DMS153 (cell line): ENCODE data around the gene MT4.
"Not testable (repeated sequence)": the region's sequence is repeated elsewhere in the genome, so short reads cannot be mapped to it uniquely, and the experiment has no call there.

Experiments
- DNase-seq: peaks from one replicate; lab custom pipeline; 2025; lab: John Stamatoyannopoulos, UW

MT4 gene

GRCh38 chr16:56559109-56559508 lies 5.8 kb upstream of the MT4 start:
- DNase-seq = no peak

GRCh38 chr16:56560447-56560846 lies 4.4 kb upstream of the MT4 start:
- no peak for DNase-seq

DNA sequence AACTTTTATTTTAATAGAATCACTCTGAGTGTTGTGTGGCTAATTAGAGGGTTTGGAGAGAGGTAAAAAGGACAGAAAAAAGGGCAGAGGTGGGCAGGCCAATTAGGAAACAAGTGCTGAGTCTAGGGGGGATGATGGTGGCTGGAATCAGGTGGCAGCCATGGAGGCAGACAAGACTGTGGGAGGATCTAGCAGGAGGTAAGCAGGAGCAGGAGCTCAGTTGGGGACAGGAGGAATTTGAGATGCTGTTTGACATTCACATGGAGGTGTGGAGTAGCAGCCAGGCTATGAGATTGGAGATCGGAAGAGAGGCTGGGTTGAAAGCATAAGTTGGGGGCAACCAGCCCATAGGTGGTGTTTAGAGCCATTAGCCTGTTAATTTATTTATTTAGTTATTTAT lies 3.7 kb upstream of the MT4 start:
- DNase-seq = no peak

DNA sequence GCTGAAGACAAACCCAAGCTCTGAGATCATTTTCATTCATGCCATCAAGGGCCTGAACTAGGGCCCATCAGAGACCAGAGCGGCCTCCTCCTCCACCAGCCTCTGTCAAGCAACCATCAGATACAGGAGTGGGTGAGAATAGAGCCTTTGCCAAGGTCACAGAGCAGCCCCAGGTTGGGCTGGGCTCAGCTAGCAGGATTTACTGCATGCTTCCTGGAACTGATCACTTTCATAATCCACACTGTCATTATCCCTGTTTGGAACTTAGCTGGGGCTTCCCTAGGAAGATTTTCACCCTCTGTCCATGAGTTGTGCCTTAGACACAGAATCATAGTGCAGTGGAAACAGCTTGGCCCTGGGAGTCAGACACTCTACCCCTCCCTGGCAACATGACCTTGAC lies 5.1 kb downstream of the MT4 start:
- no peak for DNase-seq

- no peak for DNase-seq
Measured at GRCh38 chr16:56571525-56571924, 6.7 kb downstream of the MT4 start.

DNA sequence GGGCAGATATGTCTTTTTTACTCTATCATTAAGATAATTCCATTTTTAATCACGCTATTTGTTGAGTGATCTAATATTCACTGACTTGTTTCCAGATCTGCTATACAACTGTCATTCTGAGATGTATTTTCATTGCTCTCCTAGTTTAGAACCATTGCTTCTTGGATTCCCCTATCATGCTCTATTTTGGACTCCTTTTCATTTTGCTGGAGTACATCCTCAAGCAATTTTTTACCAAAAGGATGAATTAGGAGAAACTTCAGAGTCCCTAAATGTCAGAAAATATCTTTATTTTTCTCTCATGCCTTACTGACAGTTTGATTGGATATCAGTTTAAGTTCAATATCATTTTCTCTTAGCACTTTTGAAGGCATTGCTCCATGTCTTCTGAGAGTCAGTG lies 9.8 kb downstream of the MT4 start:
- DNase-seq = no peak

DNA sequence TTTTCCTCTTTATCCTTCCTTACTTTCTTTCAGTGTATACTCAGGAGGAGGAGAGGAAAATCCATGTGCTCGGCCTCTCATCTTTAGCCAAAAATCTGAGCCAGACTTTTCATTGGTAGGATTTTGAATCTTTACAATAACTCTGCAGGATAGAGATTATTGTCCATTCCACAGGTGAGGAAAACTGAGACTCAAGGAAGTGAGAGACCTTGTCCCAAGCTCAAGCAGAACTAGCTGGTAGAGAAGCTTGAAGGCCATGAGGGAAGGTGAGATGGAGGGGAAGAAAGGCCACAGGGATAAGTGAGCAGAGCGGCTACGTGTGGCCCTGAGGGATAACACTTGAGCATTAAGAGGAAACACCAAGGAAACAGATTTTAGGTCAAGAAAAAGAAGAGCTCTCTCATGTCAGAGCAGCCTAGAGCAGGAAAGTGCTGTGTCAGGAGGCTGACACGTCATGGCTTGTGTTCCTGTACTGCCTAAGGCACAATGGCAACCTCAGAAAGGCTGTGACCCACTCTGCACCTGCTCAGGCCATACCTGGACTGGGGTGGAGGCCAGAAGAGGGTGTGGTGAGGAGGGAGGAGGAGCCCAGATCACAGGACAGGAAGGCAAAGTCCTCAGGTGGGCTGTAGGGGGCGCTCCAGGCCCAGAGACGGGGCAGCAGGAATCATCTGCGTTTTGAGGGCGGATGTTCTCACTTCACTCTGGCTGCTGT lies 11.9 kb downstream of the MT4 start:
- DNase-seq = peak; percentile 81

DNA sequence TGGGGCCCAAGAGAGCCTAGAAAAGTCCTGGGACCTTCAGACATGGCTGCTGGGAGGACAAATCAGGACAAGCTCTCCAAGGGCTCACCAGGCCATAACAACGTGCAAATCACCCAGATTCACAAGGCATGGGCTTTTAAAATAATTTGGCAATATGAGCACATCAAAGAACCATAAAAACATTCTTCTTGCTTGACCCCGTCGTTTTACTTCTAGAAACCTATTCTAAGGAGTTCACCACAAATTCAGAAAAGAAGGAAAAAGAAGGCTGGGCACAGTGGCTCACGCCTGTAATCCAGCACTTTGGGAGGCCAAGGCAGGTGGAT lies 12.4 kb downstream of the MT4 start:
- DNase-seq = no peak

DNA sequence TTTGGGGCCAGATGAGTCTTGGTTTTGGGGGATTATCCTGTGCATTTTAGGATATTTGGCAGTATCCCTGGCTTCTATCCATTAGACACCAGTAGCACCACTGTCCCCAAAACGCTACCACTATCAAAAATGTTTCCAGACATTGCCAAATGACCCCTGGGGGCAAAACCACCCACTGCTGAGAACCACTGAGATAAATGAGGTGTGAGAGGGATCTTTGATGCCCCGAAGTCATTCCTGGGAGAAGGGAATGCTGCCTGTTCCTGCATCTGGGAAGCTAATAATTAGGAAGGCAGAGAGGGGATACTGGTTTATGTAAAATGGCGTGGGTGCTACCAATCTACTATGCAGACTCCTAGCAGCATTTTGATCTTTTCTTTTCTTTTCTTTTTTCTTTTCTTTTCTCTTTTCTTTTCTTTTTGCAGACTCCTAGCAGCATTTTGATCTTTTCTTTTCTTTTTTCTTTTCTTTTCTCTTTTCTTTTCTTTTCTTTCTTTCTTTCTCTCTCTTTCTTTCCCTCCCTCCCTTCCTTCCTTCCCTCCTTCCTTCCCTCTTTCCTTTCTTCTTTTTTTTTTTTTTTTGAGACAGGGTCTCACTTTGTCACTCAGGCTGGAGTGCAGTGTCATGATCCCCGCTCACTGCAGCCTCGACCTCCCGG lies 15.6 kb downstream of the MT4 start:
- DNase-seq = no peak

GRCh38 chr16:56582911-56583310 lies 18.0 kb downstream of the MT4 start:
- not testable (repeated sequence) for DNase-seq

DNA sequence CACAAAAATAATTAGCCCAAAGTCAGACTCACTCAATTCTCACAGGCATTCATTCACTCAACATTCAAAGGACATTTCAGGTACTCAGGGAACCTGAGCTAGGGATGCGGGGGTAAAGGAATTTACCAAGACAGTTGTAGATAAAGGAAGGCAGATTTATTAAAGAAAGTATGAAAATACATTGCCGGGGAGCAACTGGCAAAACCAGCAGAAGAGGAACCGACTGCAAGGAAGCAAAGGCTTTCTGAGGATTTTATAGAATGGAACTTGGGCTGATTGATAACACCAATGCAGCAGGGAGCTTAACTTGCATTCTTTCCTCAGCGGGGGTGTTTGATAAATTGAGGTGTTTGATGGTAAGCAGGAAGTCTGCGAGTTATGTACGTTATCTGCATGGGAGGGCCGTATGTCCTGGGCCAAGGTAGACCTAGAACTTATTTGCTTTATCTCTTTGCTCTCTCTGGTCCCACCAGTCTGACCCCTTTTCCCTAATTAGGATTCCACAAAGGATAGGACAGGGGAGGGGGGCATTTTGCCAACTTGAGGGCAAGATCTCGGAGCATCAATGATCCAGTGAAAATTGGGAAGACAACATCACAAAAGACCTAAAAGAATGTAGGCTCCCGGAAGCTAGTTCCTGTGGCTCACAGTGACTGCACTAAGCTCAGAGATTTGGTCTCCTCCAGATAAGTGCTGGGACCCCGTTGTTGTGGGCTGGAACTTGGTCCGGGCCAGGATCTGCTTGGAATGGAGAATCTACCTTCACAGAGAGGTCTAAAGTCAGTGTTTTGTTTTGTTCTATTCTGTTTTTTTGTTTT lies 18.7 kb downstream of the MT4 start:
- DNase-seq = no peak

DNA sequence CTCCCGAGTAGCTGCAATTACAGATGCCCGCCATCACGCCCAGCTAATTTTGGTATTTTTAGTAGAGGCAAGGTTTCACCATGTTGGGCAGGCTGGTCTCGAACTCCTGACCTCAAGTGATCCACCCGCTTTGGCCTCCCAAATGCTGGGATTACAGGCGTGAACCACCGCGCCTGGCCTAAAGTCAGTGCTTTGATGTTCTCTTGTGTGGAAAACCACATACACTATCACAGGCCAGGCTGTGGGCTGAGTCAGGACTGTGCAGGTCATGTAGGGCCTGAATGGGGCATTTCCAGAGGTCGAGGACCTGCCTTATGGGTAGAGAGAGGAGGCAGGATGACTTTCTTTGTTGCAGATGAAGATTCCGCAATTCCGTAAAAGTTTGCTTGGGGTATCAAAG lies 19.4 kb downstream of the MT4 start:
- DNase-seq = no peak

DNA sequence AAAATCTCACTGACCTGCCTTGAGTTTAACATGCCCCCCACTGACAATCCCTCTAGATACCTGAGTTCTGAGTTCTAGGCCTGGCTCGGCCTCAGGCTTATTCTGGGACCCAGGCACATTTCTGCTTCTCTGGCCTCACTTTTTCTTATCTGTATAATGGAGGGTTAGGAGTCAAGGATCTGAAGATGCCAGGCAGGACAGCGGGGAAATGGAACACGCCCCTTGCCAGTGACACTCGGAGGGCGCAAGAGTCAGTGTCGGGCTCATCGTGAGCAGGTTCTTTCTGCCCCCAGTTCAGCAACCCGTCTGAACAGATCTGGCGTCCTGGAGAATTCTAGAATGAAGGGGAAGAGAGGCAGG lies 23.9 kb downstream of the MT4 start:
- no peak for DNase-seq

GRCh38 chr16:56589141-56590039 lies 24.5 kb downstream of the MT4 start, which contains the start of gene MT3:
Gene MT3 (plus strand): TSS chr16:56589528. CDS start chr16:56589591, 63 bp downstream.
- DNase-seq = peak; percentile 50

GRCh38 chr16:56591377-56592060 lies 26.6 kb downstream of the MT4 start:
- DNase-seq = no peak

- no peak for DNase-seq
Measured at GRCh38 chr16:56593573-56594291, 28.9 kb downstream of the MT4 start.

- DNase-seq = no peak
Measured at GRCh38 chr16:56594292-56594619, 29.4 kb downstream of the MT4 start.

GRCh38 chr16:56600398-56600999 lies 35.6 kb downstream of the MT4 start:
- DNase-seq = no peak

DNA sequence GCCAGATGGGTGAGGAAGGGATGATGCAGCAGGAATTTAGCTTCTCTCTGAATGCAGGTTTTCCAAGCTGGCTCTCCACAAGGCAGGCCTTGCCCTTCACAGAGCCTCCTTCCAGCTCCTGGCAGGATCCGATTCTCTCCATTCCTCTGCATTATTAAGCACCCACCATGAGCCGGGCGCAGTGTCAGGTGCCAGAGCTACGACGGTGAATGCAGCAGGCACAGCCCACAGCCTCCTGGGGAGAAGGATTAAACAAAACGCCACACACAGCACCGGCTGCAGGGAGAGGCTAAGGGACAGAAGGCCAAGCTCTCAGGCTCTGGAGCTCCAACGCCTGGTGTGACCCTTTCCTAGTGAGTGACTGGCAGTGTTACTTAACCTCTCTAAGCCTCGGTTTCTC lies 36.5 kb downstream of the MT4 start:
- DNase-seq = no peak

GRCh38 chr16:56603589-56603988 lies 38.7 kb downstream of the MT4 start:
- DNase-seq = peak; percentile 32

DNA sequence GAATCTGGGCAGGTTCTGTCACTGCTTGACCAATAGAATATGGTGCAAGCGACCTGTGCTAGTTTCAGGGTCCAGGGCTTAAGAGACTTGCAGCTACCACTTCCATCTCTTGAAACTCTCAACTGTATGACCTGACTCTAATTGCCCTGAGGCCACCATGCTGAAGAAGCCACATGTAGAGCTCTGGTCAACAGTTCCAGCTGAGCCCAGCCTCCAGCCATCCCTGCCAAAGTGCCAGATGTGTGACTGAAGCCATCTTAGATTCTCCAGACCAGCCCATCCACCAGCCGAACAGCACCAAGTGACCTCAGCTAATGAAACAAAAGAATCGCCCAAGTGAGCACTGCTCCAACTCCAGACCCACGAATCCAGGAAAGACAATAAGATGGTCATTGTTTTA lies 40.1 kb downstream of the MT4 start:
- no peak for DNase-seq
